Right lung (tissue), 5 donors: Measurements from ENCODE around the gene SPPL2B. TPM values are rescaled to one million over a fixed set of nuclear protein-coding genes. Genes with fewer than 3 reads are reported as not detected.
"Not testable (repeated sequence)": the region's sequence is repeated elsewhere in the genome, so short reads cannot be mapped to it uniquely, and the experiment has no call there.

ENCODE experiments used
- DNase-seq, 2 donors: peaks; one replicate each; pipeline ENCODE4 v3.0.0-alpha.2; 2013
- polyA plus RNA-seq, 5 donors: library from polyadenylated mRNA; unstranded; fragments of 120-200 nt; gene quantifications; one replicate each; pipeline versions ENCODE4 v1.2.1 to v1.2.3, GENCODE V29; 2013; ENCODE audit warnings: inconsistent platforms in 1 of 5, low replicate concordance in 1 of 5; ENCODE audit not compliant: insufficient read length in 5 of 5, insufficient read depth in 1 of 5

SPPL2B gene
- polyA plus RNA-seq, 5 donors = 45.4 to 107 (median 76.0) TPM

GRCh38 chr19:2376784-2377519, 48.5 kb downstream of the SPPL2B start:
- no peak for DNase-seq

- DNase-seq = no peak
Measured at GRCh38 chr19:2380567-2380966, 52.1 kb downstream of the SPPL2B start.

- no peak for DNase-seq
Measured at GRCh38 chr19:2381148-2381820, 52.8 kb downstream of the SPPL2B start.

DNA sequence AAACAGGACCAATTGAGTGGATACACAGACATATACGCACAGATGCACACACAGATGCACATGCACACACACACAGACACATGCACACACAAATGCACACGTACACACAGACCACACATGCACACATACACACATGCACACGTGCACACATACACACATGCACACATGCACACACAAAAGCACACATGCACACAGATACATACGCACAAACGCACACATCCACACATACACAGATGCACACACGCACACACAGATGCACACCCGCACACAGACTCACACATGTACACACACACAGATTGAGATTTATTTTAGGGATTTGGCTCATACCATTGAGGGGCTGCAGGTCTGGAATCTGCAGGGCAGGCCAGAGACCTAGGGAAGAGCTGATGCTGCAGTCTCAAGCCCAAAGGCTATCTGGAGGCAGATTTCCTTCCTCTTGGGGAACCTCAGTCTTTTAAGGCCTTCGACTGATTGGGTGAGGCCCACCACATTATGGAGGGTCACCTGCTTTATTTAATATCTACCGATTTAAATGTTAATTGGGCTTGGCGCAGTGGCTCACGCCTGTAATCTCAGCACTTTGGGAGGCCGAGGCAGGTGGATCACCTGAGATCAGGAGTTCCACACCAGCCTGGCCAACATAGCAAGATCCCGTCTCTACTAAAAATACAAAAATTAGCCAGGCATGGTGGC, 54.2 kb downstream of the SPPL2B start:
- DNase-seq = no peak

GRCh38 chr19:2385053-2385721, 56.7 kb downstream of the SPPL2B start:
- no peak for DNase-seq

DNA sequence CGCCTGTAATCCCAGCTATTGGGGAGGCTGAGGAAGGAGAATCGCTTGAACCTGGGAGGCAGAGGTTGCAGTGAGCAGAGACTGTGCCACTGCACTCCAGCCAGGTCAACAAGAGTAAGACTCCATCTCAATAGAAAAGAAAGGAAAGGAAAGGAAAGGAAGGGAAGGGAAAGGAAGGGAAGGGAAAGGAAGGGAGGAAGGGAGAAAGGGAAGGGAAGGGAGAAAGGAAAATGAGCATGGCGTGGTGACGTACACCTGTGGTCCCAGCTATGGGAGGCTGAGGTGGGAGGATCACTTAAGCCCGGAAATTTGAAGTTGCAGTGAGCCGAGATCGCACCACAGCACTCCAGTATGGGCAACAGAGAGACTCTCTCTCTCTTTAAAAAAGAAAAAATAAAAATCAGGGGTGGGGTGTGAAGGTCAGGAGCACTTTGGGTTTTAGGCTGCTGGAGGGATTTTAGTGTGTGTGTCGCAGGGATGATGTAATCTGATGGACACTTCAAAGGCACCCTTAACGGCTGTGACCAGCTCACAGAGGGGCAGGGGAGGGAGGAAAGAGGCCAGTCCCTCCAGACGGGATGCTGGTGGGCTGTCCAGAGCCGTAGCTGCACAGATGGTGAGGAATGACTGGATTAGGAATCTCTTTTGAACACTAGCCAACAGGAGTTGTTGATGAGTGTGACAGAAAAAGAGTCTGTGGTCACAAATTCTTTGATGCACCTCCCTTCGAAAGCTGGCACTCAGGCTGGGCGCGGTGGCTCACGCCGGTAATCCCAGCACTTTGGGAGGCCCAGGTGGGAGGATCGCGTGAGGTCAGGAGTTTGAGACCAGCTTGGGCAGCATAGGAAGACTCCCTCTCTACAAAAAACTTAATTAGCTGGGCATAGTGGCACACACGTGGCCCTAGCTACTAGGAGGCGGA, 59.1 kb downstream of the SPPL2B start:
- DNase-seq = no peak

DNA sequence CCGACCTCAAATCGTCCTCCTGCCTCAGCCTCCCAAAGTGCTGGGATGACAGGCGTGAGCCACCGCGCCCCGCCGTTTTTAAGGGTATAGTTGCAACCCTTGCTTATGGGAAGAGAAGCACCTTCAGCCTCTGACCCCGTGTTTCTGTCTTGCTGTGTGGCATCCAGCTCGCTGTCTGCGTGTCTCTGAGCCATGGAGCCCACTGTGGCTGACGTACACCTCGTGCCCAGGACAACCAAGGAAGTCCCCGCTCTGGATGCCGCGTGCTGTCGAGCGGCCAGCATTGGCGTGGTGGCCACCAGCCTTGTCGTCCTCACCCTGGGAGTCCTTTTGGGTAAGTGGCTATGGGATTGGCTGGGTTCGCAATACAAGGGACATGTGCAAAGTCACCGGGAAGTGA, 61.1 kb downstream of the SPPL2B start:
- DNase-seq = no peak

DNA sequence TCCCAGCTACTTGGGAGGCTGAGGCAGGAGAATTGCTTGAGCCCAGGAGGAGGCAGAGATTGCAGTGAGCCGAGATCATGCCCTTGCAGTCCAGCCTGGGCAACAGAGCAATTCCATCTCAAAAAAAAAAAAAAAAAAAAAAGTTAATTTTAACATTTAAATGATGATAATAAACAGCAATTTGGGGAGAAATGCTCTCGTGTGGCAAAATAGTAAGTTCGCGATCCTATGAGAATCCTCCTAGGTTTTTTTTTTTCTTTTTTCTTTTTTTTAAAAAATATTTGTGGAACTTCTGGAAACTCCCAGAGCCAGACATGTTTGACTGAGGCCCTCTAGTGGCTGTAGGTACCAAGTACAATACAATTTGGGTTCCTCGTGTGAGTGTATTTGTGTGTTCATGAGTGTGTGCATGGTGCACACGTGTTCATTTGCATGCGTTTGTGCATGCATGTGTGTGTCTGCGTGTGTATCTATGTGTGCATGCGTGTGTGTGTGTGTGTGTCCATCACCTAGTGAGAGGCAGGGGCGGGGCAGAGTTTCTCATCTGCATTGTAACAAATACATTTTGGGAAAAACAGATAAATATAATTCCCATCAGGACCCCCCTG, 62.7 kb downstream of the SPPL2B start:
- peak; percentile 33 to 38 for DNase-seq

- no peak for DNase-seq
Measured at GRCh38 chr19:2392366-2392765, 63.9 kb downstream of the SPPL2B start.

GRCh38 chr19:2392899-2393298, 64.4 kb downstream of the SPPL2B start:
- DNase-seq = not testable (repeated sequence)

DNA sequence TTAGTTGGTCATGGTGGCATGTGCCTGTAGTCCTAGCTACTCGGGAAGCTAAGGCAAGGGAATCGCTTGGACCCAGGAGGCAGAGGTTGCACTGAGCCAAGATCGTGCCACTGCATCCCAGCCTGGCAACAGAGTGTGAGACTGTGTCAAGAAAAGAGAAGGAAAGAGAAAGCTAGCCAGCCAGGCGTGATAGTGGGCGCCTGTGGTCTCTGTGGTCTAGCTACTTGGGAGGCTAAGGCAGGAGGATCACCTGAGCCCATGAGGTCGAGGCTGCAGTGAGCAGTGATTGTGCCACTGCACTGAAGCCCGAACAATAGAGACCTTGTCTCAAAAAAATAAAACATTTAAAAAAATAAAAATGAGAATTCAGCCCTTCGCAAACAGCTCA, 65.6 kb downstream of the SPPL2B start:
- DNase-seq = no peak

DNA sequence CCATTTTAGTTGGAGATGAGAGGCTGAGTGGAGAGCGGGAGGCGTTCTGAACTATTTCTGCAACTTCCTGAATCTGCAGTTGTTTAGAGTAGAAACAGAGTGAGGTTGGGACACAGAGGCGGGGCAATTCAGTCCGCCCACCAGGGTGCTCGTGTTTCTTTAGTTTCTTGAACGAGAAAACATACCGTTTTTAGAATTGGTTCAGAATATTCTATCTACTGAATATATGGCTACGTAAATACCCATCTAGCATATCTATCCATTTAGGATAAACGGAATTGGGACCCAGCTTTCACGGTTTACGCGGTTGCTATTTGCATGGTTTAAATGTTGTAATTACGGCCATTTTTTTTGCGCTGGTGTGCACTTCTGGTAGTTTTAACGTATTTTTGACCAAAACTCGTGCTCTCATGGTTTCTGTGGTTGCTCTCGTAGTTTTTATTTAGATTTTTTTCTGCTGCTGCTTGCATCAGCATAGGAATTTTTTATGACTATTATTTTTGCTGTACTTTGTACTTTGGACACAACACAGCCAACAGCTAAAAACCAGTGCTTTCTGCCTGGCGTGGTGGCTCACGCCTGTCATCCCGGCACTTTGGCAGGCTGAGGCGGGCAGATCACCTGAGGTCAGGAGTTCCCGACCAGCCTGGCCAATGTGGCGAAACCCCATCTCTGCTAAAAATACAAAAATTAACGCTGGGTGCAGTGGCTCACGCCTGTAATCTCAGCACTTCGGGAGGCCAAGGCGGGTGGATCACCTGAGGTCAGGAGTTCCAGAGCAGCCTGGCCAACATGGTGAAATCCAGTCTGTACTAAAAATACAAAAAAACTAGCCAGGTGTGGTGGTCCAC, 66.2 kb downstream of the SPPL2B start:
- no peak for DNase-seq

GRCh38 chr19:2395293-2395829, 66.9 kb downstream of the SPPL2B start:
- not testable (repeated sequence) for DNase-seq

DNA sequence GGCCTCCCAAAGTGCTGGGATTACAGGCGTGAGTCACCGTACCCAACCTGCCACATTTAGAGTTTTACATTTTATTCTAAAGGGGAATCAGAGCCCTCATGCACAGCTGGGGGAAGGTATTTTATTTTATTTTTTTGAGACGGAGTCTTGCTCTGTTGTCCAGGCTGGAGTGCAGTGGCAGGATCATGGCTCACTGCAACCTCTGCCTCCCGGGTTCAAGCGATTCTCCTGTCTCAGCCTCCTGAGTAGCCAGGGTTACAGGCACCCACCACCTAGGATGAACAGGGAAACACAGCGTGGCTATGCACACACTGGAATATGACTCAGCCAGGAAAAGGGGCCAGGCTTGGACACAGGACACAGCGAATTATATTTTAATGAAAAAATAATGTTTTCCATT, 68.7 kb downstream of the SPPL2B start:
- not testable (repeated sequence) for DNase-seq

- DNase-seq = no peak
Measured at GRCh38 chr19:2398735-2399305, 70.3 kb downstream of the SPPL2B start.

DNA sequence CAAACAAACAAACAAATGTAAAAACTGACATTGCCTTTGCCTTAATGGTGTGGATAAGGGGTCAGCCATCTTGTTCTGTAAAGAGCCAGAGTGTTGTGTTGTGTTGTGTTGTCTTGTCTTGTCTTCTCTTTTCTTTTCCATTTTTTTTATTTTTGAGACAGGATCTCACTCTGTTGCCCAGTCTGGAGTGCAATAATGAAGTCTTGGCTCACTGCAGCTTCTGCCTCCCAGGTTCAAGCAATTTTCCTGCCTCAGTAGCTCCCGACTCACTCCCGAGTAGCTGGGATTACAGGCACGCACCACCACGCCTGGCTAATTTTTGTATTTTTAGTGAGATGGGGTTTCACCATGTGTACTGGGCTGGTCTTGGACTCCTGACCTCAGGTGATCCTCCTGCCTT, 71.1 kb downstream of the SPPL2B start:
- no peak for DNase-seq
